Activated naive CD4-positive, alpha-beta T cell treated with anti-CD3 and anti-CD28 coated beads for 36 hours (primary cell): ENCODE results near the gene DACT1. TPM values are rescaled to one million over a fixed set of nuclear protein-coding genes. Genes with fewer than 3 reads are reported as not detected.
A peak's percentile ranks its signal among the peaks of the same experiment; 100 is the strongest.

Source experiments
- CTCF ChIA-PET: fragments of 350-600 bp; sonication (Branson Sonifier 250); formaldehyde crosslinking; loops from one replicate; lab custom pipeline; 2021; ENCODE audit warnings: antibody characterized with exemption; lab: Charles Lee
- DNase-seq: peaks from one replicate; pipeline ENCODE4 v3.0.0-alpha.2; 2020
- H3K27ac Mint-ChIP-seq: one replicate; pipeline ENCODE4 v1.8.0; 2021; ENCODE audit warnings: mild to moderate bottlenecking, mixed read lengths
- H3K27me3 Mint-ChIP-seq: one replicate; pipeline ENCODE4 v1.8.0; 2021; ENCODE audit warnings: low read depth, mixed read lengths
- H3K36me3 Mint-ChIP-seq: one replicate; pipeline ENCODE4 v1.8.0; 2021; ENCODE audit warnings: low read depth, mixed read lengths
- H3K4me1 Mint-ChIP-seq: one replicate; pipeline ENCODE4 v1.8.0; 2021; ENCODE audit warnings: low read depth, mixed read lengths
- H3K4me3 Mint-ChIP-seq: one replicate; pipeline ENCODE4 v1.8.0; 2021; ENCODE audit warnings: mild to moderate bottlenecking, moderate library complexity, mixed read lengths
- H3K9me3 Mint-ChIP-seq: one replicate; pipeline ENCODE4 v1.8.0; 2021; ENCODE audit warnings: mixed read lengths
- intact Hi-C: fragments of 100-400 bp; cut with micrococcal nuclease; formaldehyde crosslinking; loops from one replicate; pipeline ENCODE4 v1.15.1; 2023
- total RNA-seq, 2 experiments: library from RNA; stranded (reverse); gene quantifications; one replicate each; pipeline ENCODE4 v1.2.3, GENCODE V29; 2021

The DACT1 gene
- total RNA-seq, 2 experiments from 2014 or later = 4.0 to 5.2 TPM

- no peak overlapping the region for H3K4me3 Mint-ChIP-seq
- CTCF ChIA-PET = no interaction called here
- H3K4me1 Mint-ChIP-seq = peaks cover 24% of the 10 kb centered on the region
- H3K27ac Mint-ChIP-seq = no peak overlapping the region
- intact Hi-C loops = no loop called here
- no peaks in the 10 kb centered on the region for H3K27me3 Mint-ChIP-seq
- no peak for DNase-seq
- no peaks in the 10 kb centered on the region for H3K9me3 Mint-ChIP-seq
- H3K36me3 Mint-ChIP-seq = peaks cover 2% of the 10 kb centered on the region
These were observed 21.3 kb downstream of the DACT1 start for GRCh38 chr14:58659061-58659460.

DNA sequence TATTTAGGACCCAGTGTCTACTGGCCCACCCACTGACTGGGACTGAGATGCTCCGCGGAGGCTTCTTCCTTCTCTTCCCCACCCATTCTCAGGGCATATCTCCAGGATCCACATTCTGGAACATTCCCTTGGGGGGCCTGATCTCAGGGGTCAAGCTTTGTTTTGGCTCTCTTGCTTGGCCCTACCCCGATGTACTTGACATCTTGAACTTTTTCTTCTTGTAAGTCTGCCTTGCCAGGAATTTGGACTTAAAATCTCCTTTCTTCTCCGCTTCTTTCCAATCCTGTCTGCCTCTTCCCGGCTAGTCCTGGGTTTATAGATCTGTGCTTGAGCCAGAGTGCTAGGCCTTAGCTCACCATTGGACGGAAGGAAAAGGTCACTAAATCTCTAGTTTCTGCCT, 22.1 kb downstream of the DACT1 start:
- CTCF ChIA-PET = no interaction called here
- H3K27me3 Mint-ChIP-seq = no peaks in the 10 kb centered on the region
- peaks cover under 1% of the 10 kb centered on the region for H3K36me3 Mint-ChIP-seq
- peaks cover 24% of the 10 kb centered on the region for H3K4me1 Mint-ChIP-seq
- H3K4me3 Mint-ChIP-seq = no peak overlapping the region
- no peak overlapping the region for H3K27ac Mint-ChIP-seq
- no peak for DNase-seq
- H3K9me3 Mint-ChIP-seq = no peaks in the 10 kb centered on the region
- intact Hi-C loops = no loop called here

DNA sequence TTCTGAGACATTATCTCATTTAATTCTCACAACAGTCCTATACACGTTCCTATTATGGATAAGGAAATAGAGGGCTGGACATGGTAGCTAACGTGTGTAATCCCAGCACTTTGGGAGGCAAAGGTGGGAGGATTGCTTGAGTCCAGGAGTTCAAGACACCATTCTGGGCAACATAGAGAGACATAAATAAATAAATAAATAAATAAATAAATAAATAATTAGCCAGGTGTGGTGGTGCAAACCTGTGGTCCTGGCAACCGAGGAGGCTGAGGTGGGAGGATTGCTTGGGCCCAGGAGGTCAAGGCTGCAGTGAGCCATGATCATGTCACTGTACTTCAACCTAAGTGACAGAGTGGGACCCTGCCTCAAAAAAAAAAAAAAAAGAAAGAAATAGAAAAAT, 22.6 kb downstream of the DACT1 start:
- no peaks in the 10 kb centered on the region for H3K27me3 Mint-ChIP-seq
- H3K36me3 Mint-ChIP-seq = no peaks in the 10 kb centered on the region
- no peak overlapping the region for H3K27ac Mint-ChIP-seq
- intact Hi-C loops = no loop called here
- no peak for DNase-seq
- H3K4me3 Mint-ChIP-seq = no peak overlapping the region
- CTCF ChIA-PET = no interaction called here
- H3K9me3 Mint-ChIP-seq = no peaks in the 10 kb centered on the region
- H3K4me1 Mint-ChIP-seq = peaks cover 24% of the 10 kb centered on the region

GRCh38 chr14:58662018-58662417, 24.3 kb downstream of the DACT1 start:
- CTCF ChIA-PET = interaction anchor here (0.6 to 3.3 kb wide), 2 partner anchors 23 to 358 kb away, joined by 5 to 11 read pairs; partner anchors contain the start of gene DACT1
- no peaks in the 10 kb centered on the region for H3K9me3 Mint-ChIP-seq
- peaks cover 31% of the 10 kb centered on the region for H3K4me1 Mint-ChIP-seq
- no peak overlapping the region for H3K4me3 Mint-ChIP-seq
- intact Hi-C loops = no loop called here
- DNase-seq = no peak
- H3K27ac Mint-ChIP-seq = peak overlapping the region; percentile 42
- H3K36me3 Mint-ChIP-seq = no peaks in the 10 kb centered on the region
- H3K27me3 Mint-ChIP-seq = no peaks in the 10 kb centered on the region

GRCh38 chr14:58662759-58663158, 25.0 kb downstream of the DACT1 start:
- Mint-ChIP-seq H3K4me3 (no peak overlapping the region), H3K4me1 (peaks cover 31% of the 10 kb centered on the region)

DNA sequence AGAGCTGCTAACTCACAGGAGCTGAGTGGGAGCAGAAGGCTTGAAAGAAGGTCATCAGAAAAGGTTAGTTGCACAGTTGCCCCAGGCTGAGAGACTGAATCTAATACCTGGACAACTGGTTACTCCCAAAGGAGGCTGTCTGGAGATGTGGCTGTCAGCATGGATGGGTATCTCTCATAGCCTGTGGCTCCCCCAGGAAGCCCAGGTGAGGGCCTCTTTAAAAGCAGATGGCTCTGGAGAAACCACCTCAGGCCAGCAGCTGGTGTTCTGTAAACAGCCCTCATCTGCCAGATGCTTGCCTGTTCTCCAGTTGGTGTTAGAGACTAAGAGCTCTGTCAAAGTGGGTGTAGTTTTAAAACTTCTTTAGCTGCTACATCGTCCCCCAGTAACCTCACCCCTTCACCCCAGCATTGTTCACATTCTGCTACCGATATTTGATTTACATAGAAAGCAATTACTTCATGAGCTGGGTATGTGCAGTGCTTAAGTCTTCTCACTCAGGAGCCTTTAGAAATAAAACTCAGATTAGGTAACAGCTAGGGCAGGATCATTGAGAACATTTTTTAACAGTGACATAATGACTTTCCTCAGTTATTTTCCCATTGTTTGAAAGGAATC, 25.8 kb downstream of the DACT1 start:
- CTCF ChIA-PET = interaction anchor here (1.6 to 3.3 kb wide), 2 partner anchors 10 to 25 kb away, joined by 6 to 11 read pairs; partner anchors contain the start of gene DACT1
- Mint-ChIP-seq H3K9me3 (no peaks in the 10 kb centered on the region), H3K27ac (no peak overlapping the region), H3K4me3 (no peak overlapping the region), H3K4me1 (peaks cover 31% of the 10 kb centered on the region), H3K27me3 (no peaks in the 10 kb centered on the region), H3K36me3 (no peaks in the 10 kb centered on the region)
- intact Hi-C loops = no loop called here
- no peak for DNase-seq

More at GRCh38 chr14:58662759-58663158, 25.0 kb downstream of the DACT1 start:
- no peak for DNase-seq
- Mint-ChIP-seq H3K27me3 (no peaks in the 10 kb centered on the region), H3K36me3 (no peaks in the 10 kb centered on the region), H3K9me3 (no peaks in the 10 kb centered on the region), H3K27ac (no peak overlapping the region)
- intact Hi-C loops = no loop called here
- CTCF ChIA-PET = interaction anchor here (1.6 to 3.3 kb wide), 2 partner anchors 9 to 24 kb away, joined by 6 to 11 read pairs; partner anchors contain the start of gene DACT1

DNA sequence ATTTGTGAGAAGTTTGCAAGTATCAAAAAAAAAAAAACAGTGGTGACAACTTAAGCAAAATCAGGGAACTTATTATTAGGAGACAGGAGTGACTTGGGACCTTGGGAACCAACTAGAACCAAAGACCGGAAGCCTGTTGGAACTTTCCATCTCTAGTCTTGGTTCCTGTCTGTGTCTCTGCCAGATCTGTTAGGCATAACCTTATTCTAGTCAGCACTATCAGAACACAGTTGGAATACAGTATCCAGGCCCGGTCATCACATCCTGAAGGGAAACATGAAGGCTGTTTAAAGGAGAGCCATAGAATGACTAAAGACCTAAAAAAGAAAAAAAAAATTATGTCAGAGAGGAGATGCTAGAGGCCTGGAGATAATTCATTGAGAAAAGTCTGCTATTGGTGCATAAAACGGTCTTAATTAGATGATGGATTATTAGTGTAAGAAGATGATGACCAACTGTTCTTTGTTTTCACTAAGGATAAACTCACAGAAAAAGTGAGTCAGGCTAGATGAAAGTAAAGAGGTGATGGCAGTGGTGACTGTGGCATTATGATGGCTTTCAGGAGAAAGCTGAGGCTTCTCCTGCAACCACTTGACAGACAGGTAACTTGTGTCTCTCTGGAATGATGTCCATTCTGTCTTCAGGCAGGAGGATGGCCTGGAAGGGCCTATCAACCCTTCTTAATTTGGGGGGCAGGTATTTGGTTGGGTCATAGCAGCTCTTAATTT, 28.2 kb downstream of the DACT1 start:
- intact Hi-C loops = no loop called here
- no peak for DNase-seq
- H3K4me1 Mint-ChIP-seq = peaks cover 29% of the 10 kb centered on the region
- H3K27ac Mint-ChIP-seq = no peak overlapping the region
- no peaks in the 10 kb centered on the region for H3K36me3 Mint-ChIP-seq
- CTCF ChIA-PET = interaction anchor here (0.6 kb wide), 1 partner anchor 24 kb away, joined by 3 read pairs; no protein-coding TSS in a partner anchor
- no peak overlapping the region for H3K4me3 Mint-ChIP-seq
- H3K9me3 Mint-ChIP-seq = no peaks in the 10 kb centered on the region
- H3K27me3 Mint-ChIP-seq = no peaks in the 10 kb centered on the region

DNA sequence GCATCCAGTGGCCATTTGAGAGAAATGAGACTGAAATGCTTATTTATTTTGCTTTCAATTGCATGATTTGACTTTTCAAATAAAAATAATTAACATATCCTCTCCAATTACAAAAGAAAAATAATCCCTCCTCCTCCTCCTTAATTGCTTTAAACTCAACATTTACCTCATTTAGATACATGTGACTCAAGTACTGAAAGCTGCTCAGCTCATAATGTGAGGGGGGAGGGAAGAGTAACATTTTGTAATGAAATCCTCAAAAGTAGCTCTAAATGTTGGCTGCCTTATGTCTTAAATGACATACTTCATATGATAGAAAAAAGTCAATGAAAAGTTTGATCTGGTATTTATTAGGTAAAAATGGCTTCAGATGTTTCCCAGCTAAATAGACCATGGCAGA, 29.0 kb downstream of the DACT1 start:
- Mint-ChIP-seq H3K9me3 (no peaks in the 10 kb centered on the region), H3K27ac (no peak overlapping the region), H3K27me3 (no peaks in the 10 kb centered on the region), H3K36me3 (no peaks in the 10 kb centered on the region), H3K4me1 (peaks cover 26% of the 10 kb centered on the region), H3K4me3 (no peak overlapping the region)
- intact Hi-C loops = no loop called here
- no peak for DNase-seq
- CTCF ChIA-PET = interaction anchor here (0.6 kb wide), 1 partner anchor 25 kb away, joined by 3 read pairs; no protein-coding TSS in a partner anchor

DNA sequence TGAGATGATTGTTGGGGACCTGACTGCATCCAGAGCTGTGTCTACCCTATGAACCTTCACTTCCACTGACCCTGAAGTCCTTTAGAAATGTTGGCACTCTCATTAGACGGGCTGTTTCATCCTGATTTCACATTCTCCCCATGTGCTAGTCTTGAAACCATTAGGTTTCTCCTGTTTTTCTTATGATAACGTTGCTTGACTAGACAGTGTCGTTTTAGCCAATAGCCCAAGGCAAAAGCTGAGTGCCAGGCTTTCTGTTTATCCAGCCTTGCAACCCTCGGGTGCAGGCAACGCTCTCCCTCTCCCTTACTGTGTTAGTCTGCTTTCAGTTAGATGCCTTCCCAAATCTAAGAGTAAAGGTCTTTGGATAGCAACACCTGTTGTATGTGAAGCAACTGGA, 30.1 kb downstream of the DACT1 start:
- DNase-seq = no peak
- Mint-ChIP-seq H3K9me3 (no peaks in the 10 kb centered on the region), H3K36me3 (no peaks in the 10 kb centered on the region), H3K27me3 (no peaks in the 10 kb centered on the region), H3K27ac (no peak overlapping the region), H3K4me1 (peaks cover 15% of the 10 kb centered on the region), H3K4me3 (no peak overlapping the region)
- intact Hi-C loops = no loop called here
- CTCF ChIA-PET = interaction anchor here (0.6 to 1.5 kb wide), 2 partner anchors 28 to 33 kb away, joined by 3 to 4 read pairs; no protein-coding TSS in a partner anchor

- intact Hi-C loops = no loop called here
- Mint-ChIP-seq H3K27ac (no peak overlapping the region), H3K36me3 (no peaks in the 10 kb centered on the region), H3K9me3 (no peaks in the 10 kb centered on the region), H3K27me3 (no peaks in the 10 kb centered on the region), H3K4me1 (peaks cover 7% of the 10 kb centered on the region), H3K4me3 (no peak overlapping the region)
- DNase-seq = no peak
- CTCF ChIA-PET = interaction anchor here (0.6 to 1.5 kb wide), 2 partner anchors 30 to 32 kb away, joined by 3 to 4 read pairs; no protein-coding TSS in a partner anchor
These were observed 31.2 kb downstream of the DACT1 start for GRCh38 chr14:58668848-58669480.

DNA sequence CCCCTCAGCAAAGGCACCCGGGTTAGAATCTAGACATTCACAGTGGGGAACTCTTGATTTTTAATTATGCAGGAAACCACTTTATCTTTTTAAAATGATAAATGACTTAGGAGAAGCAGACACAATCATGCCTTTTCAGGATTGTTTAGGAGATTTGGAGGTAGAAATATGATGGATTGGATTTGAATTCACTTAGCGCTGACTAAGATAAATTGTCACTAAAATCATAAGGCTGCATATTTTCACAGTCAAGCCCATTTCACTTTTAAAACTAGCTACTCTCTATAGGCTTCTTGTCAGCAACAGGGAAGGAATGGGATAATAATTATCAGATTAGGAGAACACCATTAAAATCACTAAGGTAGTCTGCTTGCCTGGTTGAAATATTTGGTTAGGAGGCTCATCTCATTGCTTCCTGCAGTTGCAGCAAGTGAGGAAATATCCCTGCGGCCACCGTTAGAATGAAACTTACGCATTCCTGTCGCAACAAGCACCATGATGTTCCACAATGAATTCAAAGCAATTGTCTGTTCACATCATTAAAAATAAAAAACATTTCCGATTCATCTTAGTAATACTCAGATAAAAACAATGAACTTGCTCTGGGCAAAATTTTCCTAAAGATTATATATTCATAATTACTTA, 31.9 kb downstream of the DACT1 start:
- no peak overlapping the region for H3K27ac Mint-ChIP-seq
- no peak for DNase-seq
- peaks cover 7% of the 10 kb centered on the region for H3K4me1 Mint-ChIP-seq
- H3K4me3 Mint-ChIP-seq = no peak overlapping the region
- no peaks in the 10 kb centered on the region for H3K36me3 Mint-ChIP-seq
- H3K27me3 Mint-ChIP-seq = no peaks in the 10 kb centered on the region
- no peaks in the 10 kb centered on the region for H3K9me3 Mint-ChIP-seq
- intact Hi-C loops = no loop called here
- CTCF ChIA-PET = no interaction called here

GRCh38 chr14:58671024-58671423, 33.3 kb downstream of the DACT1 start:
- CTCF ChIA-PET = interaction anchor here (0.7 kb wide), 1 partner anchor 8 kb away, joined by 3 read pairs; no protein-coding TSS in a partner anchor
- no peaks in the 10 kb centered on the region for H3K27me3 Mint-ChIP-seq
- H3K4me3 Mint-ChIP-seq = no peak overlapping the region

More at GRCh38 chr14:58671024-58671423, 33.3 kb downstream of the DACT1 start:
- peaks cover 3% of the 10 kb centered on the region for H3K4me1 Mint-ChIP-seq
- no peaks in the 10 kb centered on the region for H3K9me3 Mint-ChIP-seq
- no peak overlapping the region for H3K27ac Mint-ChIP-seq
- intact Hi-C loops = no loop called here
- DNase-seq = no peak
- no peaks in the 10 kb centered on the region for H3K36me3 Mint-ChIP-seq
